SK-N-SH (cell line): ENCODE data around the gene WASHC3. TPM values are rescaled to one million over a fixed set of nuclear protein-coding genes. Genes with fewer than 3 reads are reported as not detected.

Experiments
- CTCF ChIA-PET: fragments of 300-600, 350-600 bp; formaldehyde crosslinking; extraction: SDS; loops from one replicate; lab custom pipeline; 2021; lab: Yijun Ruan, JAX
- POLR2A ChIA-PET: fragments of 350-600 bp; sonication (Branson Sonifier 250); formaldehyde crosslinking; extraction: SDS; loops from one replicate; lab custom pipeline; 2020; ENCODE audit warnings: antibody characterized with exemption, inconsistent platforms; lab: Yijun Ruan, JAX
- DNase-seq: peaks from one replicate; pipeline ENCODE4 v3.0.0; 2012
- H2AFZ ChIP-seq: fragments of 200-600 bp; sonication (generic); 2 replicates; pipeline ENCODE4 v1.8.1; 2016; ENCODE audit warnings: antibody characterized with exemption, mild to moderate bottlenecking, low read depth
- H3F3A ChIP-seq: fragments of 200-600 bp; sonication (generic); replicated peaks from 2 replicates; pipeline ENCODE3; 2016; ENCODE audit warnings: antibody characterized with exemption, mild to moderate bottlenecking; ENCODE audit not compliant: insufficient read depth
- H3K27ac ChIP-seq, 2 experiments: fragments of 200-500 bp in 1 of 2; fragments of 200-600 bp in 1 of 2; sonication (Bioruptor generic) in 1 of 2; sonication (generic), shearing (Covaris generic) in 1 of 2; 2 replicates each; pipeline versions ENCODE4 v1.5.1 to v1.6.1; 2014 to 2016; ENCODE audit warnings: low read depth in 2 of 2, inconsistent platforms in 1 of 2, low read length in 1 of 2, mild to moderate bottlenecking in 1 of 2, mixed read lengths in 1 of 2
- H3K27me3 ChIP-seq: fragments of 200-600 bp; sonication (generic), shearing (Covaris generic); 2 replicates; pipeline ENCODE4 v1.6.1; 2016; ENCODE audit warnings: mixed run types; ENCODE audit not compliant: insufficient read depth
- H3K36me3 ChIP-seq, 2 experiments: fragments of 200-500 bp in 1 of 2; fragments of 200-600 bp in 1 of 2; sonication (Bioruptor generic) in 1 of 2; sonication (generic) in 1 of 2; replicated peaks in 1 of 2; 2 replicates each; pipeline versions ENCODE3 to v1.5.1; 2014 to 2016; ENCODE audit warnings: low read length in 1 of 2, mild to moderate bottlenecking in 1 of 2; ENCODE audit not compliant: insufficient read depth in 2 of 2, control insufficient read depth in 1 of 2
- H3K4me1 ChIP-seq, 2 experiments: fragments of 200-500 bp in 1 of 2; fragments of 200-600 bp in 1 of 2; sonication (Bioruptor generic) in 1 of 2; sonication (generic), shearing (Covaris generic) in 1 of 2; 2 replicates each; pipeline versions ENCODE4 v1.5.1 to v1.6.1; 2014 to 2016; ENCODE audit warnings: low read depth in 1 of 2, low read length in 1 of 2, mixed run types in 1 of 2; ENCODE audit not compliant: insufficient read depth in 2 of 2, control insufficient read depth in 1 of 2
- H3K4me2 ChIP-seq: fragments of 200-600 bp; sonication (generic), shearing (Covaris generic); 2 replicates; pipeline ENCODE4 v1.6.1; 2017; ENCODE audit warnings: mixed run types
- H3K4me3 ChIP-seq, 2 experiments: fragments of 200-500 bp in 1 of 2; fragments of 200-600 bp in 1 of 2; sonication (Bioruptor generic) in 1 of 2; sonication (generic), shearing (Covaris generic) in 1 of 2; 2 replicates each; pipeline versions ENCODE4 v1.5.1 to v1.8.1; 2014 to 2016; ENCODE audit warnings: low read depth in 2 of 2, inconsistent platforms in 1 of 2, low read length in 1 of 2, mild to moderate bottlenecking in 1 of 2, mixed read lengths in 1 of 2, moderate library complexity in 1 of 2
- H3K79me2 ChIP-seq: fragments of 200-600 bp; sonication (generic); 2 replicates; pipeline ENCODE4 v1.8.1; 2017; ENCODE audit warnings: mild to moderate bottlenecking; ENCODE audit not compliant: insufficient read depth
- H3K9ac ChIP-seq: fragments of 200-600 bp; sonication (generic); 2 replicates; pipeline ENCODE4 v1.6.1; 2017; ENCODE audit warnings: mixed run types
- H3K9me2 ChIP-seq: fragments of 200-600 bp; sonication (generic); 2 replicates; pipeline ENCODE4 v1.6.1; 2017; ENCODE audit warnings: mixed run types
- H3K9me3 ChIP-seq: fragments of 200-600 bp; sonication (generic); 2 replicates; pipeline ENCODE4 v1.6.1; 2017; ENCODE audit warnings: mixed run types, mild to moderate bottlenecking, moderate library complexity
- H4K20me1 ChIP-seq: fragments of 200-600 bp; sonication (generic); 2 replicates; pipeline ENCODE4 v1.6.1; 2017; ENCODE audit warnings: mild to moderate bottlenecking, mixed run types; ENCODE audit not compliant: insufficient read depth
- ELF1 ChIP-seq: IDR thresholded peaks from 2 replicates; pipeline ENCODE4 v1.4.0; 2012
- FOXM1 ChIP-seq: IDR thresholded peaks from 2 replicates; pipeline ENCODE4 v1.4.0; 2012; ENCODE audit warnings: low read depth, mild to moderate bottlenecking
- NRF1 ChIP-seq: IDR thresholded peaks from 2 replicates; pipeline ENCODE4 v1.6.1; 2012; ENCODE audit warnings: low read depth, mild to moderate bottlenecking, low read length
- POLR2AphosphoS5 ChIP-seq: IDR thresholded peaks from 2 replicates; pipeline ENCODE4 v1.6.1; 2012; ENCODE audit warnings: low read depth, low read length
- RAD21 ChIP-seq: IDR thresholded peaks from 2 replicates; pipeline ENCODE4 v1.6.1; 2012; ENCODE audit warnings: mild to moderate bottlenecking, low read length
- WGBS: methylation state at CpG from one replicate; pipeline ENCODE4 v1.1.6; 2017; ENCODE audit warnings: low lambda C conversion rate; 5-methylcytosine and 5-hydroxymethylcytosine counted together
- polyA plus RNA-seq, 3 experiments: library from polyadenylated mRNA; depleted of rRNA; stranded (reverse); fragments of >200 nt; gene quantifications; 2 replicates each; pipeline ENCODE4 v1.2.3, GENCODE V29; 2012
- TF ChIP-seq, protein P1 (sequence below): fragments of 150-350 bp; IDR thresholded peaks from 2 replicates; pipeline ENCODE4 v1.6.1; 2016; ENCODE audit warnings: mild to moderate bottlenecking, low read depth, low read length
- TF ChIP-seq, protein P2 (sequence below): IDR thresholded peaks from 2 replicates; pipeline ENCODE4; 2012
- TF ChIP-seq, protein P3 (sequence below): fragments of 200-600 bp; sonication (generic); IDR thresholded peaks from 2 replicates; pipeline ENCODE4 v1.6.1; 2017; ENCODE audit warnings: antibody characterized with exemption, mild to moderate bottlenecking, moderate library complexity
- TF ChIP-seq, protein P4 (sequence below): IDR thresholded peaks from 2 replicates; pipeline ENCODE4 v1.4.0; 2012; ENCODE audit warnings: low read depth
- TF ChIP-seq, protein P5 (sequence below): IDR thresholded peaks from 2 replicates; pipeline ENCODE4 v1.6.1; 2012; ENCODE audit warnings: mild to moderate bottlenecking, low read depth, low read length, moderate library complexity

Gene WASHC3
- polyA plus RNA-seq, 1 of the 3 experiments (the other 2 are of a cell fraction) = 28.5 TPM

DNA sequence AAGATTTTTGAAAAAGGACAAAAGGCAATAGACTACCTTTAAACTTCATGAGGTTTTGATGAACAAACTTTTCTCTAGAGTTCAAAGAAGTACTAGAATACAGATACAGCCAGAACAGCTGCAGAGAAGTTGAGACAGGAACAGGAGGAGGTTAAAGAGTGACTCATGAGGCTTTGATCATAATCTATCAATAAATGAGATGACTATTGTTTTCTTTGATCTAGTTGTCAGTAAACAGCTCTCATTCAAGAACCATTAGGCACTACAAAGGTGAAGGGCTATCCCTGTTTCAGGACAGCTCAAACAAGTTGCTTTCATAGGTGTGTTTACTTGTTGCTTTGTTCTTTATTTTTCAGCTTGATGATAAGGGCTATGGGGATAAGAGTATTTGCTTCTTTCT, 2.4 kb downstream of the WASHC3 start (continued):
- TF ChIP-seq POLR2AphosphoS5 (no peak), NRF1 (no peak), FOXM1 (no peak), ELF1 (no peak)
- TF ChIP-seq, protein P1, sequence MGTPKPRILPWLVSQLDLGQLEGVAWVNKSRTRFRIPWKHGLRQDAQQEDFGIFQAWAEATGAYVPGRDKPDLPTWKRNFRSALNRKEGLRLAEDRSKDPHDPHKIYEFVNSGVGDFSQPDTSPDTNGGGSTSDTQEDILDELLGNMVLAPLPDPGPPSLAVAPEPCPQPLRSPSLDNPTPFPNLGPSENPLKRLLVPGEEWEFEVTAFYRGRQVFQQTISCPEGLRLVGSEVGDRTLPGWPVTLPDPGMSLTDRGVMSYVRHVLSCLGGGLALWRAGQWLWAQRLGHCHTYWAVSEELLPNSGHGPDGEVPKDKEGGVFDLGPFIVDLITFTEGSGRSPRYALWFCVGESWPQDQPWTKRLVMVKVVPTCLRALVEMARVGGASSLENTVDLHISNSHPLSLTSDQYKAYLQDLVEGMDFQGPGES = no peak
- TF ChIP-seq, protein P2, sequence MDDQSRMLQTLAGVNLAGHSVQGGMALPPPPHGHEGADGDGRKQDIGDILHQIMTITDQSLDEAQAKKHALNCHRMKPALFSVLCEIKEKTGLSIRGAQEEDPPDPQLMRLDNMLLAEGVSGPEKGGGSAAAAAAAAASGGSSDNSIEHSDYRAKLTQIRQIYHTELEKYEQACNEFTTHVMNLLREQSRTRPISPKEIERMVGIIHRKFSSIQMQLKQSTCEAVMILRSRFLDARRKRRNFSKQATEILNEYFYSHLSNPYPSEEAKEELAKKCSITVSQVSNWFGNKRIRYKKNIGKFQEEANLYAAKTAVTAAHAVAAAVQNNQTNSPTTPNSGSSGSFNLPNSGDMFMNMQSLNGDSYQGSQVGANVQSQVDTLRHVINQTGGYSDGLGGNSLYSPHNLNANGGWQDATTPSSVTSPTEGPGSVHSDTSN = no peak
- TF ChIP-seq, all 33 proteins: peak for 0

DNA sequence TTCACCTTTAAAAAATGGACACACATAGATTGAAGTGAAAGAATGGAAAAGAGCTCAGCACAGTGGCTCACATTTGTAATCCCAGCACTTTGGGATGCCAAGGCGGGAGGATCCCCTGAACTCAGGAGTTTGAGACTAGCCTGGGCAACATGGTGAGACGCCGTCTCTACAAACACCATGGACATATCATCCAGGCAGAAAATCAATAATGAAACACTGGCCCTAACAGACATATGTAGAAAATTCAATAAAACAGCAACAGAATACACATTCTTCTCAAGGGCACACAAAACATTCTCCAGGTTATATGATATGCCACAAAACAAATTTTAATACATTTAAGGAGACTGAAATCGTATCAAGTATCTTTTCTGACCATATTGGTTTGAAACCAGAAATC, 7.4 kb downstream of the WASHC3 start:
- TF ChIP-seq, protein P3, sequence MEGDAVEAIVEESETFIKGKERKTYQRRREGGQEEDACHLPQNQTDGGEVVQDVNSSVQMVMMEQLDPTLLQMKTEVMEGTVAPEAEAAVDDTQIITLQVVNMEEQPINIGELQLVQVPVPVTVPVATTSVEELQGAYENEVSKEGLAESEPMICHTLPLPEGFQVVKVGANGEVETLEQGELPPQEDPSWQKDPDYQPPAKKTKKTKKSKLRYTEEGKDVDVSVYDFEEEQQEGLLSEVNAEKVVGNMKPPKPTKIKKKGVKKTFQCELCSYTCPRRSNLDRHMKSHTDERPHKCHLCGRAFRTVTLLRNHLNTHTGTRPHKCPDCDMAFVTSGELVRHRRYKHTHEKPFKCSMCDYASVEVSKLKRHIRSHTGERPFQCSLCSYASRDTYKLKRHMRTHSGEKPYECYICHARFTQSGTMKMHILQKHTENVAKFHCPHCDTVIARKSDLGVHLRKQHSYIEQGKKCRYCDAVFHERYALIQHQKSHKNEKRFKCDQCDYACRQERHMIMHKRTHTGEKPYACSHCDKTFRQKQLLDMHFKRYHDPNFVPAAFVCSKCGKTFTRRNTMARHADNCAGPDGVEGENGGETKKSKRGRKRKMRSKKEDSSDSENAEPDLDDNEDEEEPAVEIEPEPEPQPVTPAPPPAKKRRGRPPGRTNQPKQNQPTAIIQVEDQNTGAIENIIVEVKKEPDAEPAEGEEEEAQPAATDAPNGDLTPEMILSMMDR = no peak
- no peak for TF ChIP-seq ELF1
- TF ChIP-seq, protein P4, sequence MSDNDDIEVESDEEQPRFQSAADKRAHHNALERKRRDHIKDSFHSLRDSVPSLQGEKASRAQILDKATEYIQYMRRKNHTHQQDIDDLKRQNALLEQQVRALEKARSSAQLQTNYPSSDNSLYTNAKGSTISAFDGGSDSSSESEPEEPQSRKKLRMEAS = no peak
- no peak for TF ChIP-seq RAD21
- TF ChIP-seq, protein P5, sequence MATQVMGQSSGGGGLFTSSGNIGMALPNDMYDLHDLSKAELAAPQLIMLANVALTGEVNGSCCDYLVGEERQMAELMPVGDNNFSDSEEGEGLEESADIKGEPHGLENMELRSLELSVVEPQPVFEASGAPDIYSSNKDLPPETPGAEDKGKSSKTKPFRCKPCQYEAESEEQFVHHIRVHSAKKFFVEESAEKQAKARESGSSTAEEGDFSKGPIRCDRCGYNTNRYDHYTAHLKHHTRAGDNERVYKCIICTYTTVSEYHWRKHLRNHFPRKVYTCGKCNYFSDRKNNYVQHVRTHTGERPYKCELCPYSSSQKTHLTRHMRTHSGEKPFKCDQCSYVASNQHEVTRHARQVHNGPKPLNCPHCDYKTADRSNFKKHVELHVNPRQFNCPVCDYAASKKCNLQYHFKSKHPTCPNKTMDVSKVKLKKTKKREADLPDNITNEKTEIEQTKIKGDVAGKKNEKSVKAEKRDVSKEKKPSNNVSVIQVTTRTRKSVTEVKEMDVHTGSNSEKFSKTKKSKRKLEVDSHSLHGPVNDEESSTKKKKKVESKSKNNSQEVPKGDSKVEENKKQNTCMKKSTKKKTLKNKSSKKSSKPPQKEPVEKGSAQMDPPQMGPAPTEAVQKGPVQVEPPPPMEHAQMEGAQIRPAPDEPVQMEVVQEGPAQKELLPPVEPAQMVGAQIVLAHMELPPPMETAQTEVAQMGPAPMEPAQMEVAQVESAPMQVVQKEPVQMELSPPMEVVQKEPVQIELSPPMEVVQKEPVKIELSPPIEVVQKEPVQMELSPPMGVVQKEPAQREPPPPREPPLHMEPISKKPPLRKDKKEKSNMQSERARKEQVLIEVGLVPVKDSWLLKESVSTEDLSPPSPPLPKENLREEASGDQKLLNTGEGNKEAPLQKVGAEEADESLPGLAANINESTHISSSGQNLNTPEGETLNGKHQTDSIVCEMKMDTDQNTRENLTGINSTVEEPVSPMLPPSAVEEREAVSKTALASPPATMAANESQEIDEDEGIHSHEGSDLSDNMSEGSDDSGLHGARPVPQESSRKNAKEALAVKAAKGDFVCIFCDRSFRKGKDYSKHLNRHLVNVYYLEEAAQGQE = no peak
- no peak overlapping the region for H3K27ac ChIP-seq
- POLR2A ChIA-PET = no interaction called here

More for the DNA sequence above, 7.4 kb downstream of the WASHC3 start:
- Histone ChIP-seq H3F3A (no peaks in the 10 kb centered on the region), H3K4me3 (no peak overlapping the region), H3K9me2 (no peaks in the 10 kb centered on the region), H3K4me2 (no peak overlapping the region), H3K4me1 (no peaks in the 10 kb centered on the region; a peak in 1 of 4 replicates), H4K20me1 (no peaks in the 10 kb centered on the region), H3K79me2 (no peaks in the 10 kb centered on the region), H3K9ac (no peak overlapping the region), H3K27me3 (no peaks in the 10 kb centered on the region), H2AFZ (no peak overlapping the region), H3K9me3 (no peaks in the 10 kb centered on the region), H3K36me3 (peaks cover 37 to 49% of the 10 kb centered on the region in 2 experiments)
- WGBS = 91% methylated on average over 4 of the region's 4 CpGs
- CTCF ChIA-PET = interaction anchor here (0.9 kb wide), 1 partner anchor 27 kb away, joined by 3 read pairs; no protein-coding TSS in a partner anchor
- DNase-seq = no peak
